NCI-H1092 (cell line): ENCODE measurements around the gene RHOT2.

Experiments
- DNase-seq: peaks from one replicate; lab custom pipeline; 2025; lab: John Stamatoyannopoulos, UW

RHOT2 gene

DNA sequence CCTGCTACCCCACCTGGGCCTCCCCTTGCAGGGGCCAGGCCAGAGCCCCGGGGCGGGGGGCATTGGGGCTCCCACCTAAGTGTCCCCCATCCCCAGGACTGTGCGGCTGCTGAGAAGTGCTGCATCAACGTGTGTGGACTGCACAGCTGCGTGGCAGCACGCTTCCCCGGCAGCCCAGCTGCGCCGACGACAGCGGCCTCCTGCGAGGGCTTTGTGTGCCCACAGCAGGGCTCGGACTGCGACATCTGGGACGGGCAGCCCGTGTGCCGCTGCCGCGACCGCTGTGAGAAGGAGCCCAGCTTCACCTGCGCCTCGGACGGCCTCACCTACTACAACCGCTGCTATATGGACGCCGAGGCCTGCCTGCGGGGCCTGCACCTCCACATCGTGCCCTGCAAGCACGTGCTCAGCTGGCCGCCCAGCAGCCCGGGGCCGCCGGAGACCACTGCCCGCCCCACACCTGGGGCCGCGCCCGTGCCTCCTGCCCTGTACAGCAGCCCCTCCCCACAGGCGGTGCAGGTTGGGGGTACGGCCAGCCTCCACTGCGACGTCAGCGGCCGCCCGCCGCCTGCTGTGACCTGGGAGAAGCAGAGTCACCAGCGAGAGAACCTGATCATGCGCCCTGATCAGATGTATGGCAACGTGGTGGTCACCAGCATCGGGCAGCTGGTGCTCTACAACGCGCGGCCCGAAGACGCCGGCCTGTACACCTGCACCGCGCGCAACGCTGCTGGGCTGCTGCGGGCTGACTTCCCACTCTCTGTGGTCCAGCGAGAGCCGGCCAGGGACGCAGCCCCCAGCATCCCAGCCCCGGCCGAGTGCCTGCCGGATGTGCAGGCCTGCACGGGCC lies 35.2 kb upstream of the RHOT2 start:
- DNase-seq: no peak

DNA sequence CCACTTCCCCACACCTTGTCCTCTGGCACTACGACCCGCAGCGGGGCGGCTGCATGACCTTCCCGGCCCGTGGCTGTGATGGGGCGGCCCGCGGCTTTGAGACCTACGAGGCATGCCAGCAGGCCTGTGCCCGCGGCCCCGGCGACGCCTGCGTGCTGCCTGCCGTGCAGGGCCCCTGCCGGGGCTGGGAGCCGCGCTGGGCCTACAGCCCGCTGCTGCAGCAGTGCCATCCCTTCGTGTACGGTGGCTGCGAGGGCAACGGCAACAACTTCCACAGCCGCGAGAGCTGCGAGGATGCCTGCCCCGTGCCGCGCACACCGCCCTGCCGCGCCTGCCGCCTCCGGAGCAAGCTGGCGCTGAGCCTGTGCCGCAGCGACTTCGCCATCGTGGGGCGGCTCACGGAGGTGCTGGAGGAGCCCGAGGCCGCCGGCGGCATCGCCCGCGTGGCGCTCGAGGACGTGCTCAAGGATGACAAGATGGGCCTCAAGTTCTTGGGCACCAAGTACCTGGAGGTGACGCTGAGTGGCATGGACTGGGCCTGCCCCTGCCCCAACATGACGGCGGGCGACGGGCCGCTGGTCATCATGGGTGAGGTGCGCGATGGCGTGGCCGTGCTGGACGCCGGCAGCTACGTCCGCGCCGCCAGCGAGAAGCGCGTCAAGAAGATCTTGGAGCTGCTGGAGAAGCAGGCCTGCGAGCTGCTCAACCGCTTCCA lies 34.4 kb upstream of the RHOT2 start:
- DNase-seq: no peak

DNA sequence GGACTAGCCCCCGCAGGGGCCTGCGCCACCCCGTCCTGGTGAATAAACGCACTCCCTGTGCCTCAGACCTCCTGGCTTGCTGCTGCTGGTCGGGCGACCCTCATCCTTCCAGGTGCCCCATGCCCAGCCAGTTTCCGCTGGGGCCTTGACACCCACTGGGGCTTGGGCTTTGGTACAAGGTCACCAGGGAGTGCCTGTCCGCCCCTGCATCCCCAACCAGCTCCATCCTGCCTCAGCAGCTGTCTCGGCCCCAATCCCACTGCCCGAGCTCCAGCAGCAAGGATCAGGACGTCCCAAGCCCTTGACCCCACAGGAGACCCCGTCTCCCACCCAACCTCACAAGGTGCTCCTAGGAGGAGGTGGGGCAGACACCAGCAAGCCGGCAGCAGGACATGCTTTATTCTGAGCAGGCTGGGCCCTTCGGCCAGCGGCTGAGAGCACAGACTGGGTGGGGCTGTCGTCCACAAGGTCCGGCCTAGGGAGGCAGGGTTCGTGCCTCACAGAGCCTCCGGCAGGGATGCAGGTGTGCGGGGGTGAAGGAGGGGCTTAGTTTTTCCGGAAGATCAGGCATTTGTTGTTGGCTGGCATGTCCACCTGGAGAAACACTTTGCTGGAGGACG lies 33.8 kb upstream of the RHOT2 start:
- DNase-seq: no peak

DNA sequence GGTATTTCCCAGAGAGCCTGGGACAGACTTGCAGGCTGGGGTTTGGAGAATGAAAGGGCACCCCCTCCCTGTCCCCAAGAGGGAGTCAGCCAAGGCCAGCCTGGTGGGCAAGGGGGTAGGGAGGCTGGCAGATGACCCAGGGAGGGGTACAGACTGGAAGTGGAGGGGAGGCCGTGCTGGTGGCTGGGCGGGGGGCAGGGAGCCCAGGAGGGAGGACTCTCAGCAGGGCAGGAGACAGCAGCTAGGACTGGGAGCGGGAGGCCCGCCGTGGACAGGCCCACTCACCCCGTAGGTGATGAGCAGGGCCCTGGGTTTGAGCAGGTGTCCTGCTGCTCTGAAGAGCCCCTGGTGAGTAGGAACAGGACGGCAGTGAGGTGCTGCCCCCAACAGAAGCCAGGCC lies 32.9 kb upstream of the RHOT2 start:
- no peak for DNase-seq

DNA sequence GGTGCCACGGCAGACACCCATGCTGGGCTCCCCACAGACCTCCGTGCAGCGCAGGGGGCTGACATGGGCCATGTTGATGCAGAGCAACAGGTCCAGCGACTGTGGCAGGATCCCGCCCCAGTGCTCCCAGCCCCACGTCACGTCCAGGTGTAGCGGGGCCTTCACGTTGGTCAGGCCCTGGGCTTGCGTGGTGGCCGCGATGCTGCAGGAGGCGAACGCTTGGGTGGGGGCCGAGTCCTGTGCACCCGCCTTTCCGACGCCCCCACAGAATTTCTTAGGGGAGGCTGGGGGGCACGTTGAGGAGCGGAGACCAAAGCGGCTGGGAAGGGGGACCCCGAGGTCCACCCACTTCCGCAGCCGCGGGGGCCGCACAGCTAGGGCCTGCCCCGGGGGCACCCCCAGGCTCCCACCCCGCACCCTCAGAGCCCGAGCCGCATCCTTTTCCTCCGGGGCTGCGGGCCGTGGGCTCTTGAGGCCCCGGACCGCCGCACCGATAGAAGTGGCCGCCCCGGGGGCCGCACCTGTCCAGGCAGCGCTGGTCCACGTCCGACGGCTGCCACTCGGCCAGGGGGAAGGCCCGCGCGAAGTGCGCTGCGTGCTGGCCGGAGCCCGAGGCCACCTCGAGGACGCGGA lies 32.2 kb upstream of the RHOT2 start:
- no peak for DNase-seq

DNA sequence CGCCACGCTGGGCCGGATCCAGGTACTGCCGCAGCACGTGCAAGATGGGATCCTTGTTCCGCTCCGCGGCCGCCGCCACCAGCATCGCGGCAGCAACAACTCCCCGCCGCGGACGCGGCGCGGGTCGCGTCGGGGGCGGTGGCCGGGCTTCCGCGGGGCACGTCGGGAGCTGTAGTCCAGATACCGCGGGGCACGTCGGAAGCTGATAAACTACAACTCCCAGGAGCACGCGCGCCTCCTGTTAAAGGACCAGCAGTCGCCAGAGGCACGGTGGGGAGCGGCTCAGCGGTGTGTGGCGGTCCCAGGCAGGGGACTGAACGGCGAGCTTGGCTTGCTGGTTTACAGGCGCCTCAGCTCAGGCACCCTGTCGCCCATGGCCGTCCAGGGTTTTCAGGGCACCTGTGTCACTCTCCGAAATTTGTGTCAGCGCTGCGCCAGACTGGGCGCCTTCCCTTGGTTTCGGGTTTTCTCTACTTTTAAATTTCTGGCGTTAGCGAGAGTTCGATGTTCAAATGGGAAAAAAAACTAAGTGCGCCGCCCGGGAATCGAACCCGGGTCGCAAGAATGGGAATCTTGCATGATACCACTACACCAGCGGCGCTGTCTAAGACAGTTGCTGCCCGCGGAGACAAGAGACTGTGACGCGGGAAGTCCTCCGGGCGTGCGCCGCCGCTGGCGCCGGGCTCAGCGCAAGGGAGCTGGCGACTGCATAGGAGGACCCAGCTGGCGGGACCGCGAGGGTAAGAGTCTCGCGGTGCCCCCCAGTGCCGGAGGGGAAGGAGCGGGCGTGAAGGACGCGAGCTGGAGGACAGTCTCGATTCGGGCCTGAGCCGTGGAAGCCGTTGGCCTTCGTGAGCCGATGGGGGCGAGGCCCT lies 31.5 kb upstream of the RHOT2 start, which contains the start of gene METTL26:
Gene METTL26, minus strand, starts transcription at position 100 of the 875 bp plus-strand sequence. Its CDS starts 15 bp downstream, at position 85.
- DNase-seq: peak; percentile 95

DNA sequence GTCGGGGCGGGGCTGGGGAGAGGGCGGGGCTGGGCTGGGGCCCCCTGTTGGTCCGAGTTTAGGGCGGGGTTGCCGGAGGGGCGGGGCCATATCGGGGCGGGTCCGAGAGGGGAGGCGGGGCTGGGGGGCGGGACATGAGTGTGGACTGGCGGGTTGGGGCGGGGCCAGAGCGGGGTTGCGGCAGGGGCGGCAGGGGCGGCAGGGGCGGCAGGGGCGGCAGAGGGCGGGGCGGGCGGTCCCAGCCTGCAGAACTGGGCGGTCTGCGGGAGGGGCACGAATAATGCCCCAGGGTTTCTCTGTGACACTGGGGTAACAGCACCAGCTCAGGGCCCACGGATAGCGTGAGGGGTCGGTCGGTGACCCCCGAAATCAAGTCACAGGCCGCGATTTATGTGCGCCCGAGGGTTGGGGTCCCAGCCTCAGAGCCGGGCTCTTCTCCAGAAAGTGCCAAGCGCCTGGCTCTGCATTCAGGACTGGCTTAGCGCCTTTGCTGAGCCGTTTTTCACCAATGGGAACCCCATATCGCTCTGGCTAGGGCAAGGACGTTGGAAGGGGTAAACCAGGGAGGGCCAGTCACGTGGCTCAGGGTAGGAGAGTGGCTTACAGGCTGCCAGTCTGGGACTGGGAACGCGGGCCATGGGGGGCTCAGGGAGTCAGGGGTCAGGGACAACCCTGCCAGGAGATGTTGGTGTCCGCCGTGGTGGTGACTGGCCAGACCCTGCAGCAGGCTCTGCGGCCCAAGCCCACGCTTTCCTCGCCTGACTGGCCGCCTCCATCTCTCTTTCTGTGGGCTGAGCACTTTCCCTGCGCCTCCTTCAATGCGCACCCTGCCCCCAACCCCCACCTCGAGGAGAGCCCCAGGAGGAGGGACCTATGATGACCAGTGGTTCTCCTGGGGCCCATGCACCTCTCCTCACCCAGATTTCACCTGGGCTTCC lies 30.6 kb upstream of the RHOT2 start:
- peak; percentile 91 for DNase-seq

DNA sequence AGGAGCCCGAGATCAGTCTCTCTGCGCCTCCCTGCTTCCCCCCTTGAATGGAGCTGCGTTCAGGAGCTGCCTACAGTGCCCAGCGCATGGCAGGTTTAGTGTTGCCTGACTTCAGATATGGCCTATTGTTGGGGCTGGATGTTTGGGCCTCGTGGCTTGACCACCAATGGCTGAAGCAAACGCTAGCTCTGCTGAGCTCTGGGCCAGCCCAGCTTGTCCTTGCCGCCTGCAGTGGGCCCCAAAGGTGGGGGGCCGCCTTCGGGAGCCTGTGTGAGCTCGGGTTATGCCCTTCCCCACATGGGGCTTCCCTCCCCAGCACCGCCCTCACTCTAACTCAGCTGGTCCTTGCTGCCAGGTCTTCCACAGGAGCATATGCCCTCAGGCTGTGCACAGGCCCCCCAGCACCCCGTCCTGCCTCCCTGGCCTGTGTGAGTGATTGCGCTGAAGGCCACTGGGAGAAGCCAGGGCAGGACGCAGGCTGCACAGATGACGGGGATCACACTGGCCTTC lies 29.8 kb upstream of the RHOT2 start:
- DNase-seq: no peak

DNA sequence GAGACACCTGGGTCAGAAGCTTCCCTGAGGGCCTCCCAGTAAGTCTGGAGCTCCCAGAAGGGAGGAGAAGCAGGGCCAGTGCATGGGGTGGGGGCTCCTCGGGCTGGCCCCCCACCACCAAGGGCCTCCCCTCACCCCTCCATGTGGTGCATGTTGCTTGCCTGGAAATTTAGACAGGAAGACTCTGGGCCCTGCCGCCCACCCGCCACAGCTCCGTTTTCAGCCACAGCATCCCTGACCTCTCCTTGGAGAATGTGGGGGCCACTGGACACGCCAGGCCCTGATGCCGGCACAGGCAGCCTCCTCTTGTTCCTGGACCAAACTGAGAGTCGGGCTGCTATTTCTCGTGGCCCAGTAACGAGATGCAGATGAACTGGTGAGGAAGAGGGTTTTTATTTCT lies 29.1 kb upstream of the RHOT2 start:
- DNase-seq: no peak

DNA sequence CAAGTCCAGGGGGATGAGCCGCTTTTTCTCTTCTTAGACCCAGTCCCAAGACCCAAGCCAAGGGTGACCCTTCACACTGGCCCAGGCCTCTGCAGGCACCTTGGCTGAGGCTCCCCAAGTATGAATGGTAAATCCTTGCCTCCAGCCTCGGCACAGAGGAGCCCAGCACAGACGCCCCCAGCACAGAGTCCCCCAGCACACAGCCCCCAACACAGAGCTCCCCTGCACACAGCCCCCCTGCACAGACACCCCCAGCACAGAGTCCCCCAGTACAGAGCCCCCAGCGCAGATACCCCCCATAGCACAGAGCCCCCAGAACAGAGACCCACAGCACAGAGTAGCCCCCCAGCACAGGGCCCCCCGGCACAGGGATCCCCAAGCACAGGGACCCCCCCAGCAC lies 27.3 kb upstream of the RHOT2 start:
- no peak for DNase-seq

DNA sequence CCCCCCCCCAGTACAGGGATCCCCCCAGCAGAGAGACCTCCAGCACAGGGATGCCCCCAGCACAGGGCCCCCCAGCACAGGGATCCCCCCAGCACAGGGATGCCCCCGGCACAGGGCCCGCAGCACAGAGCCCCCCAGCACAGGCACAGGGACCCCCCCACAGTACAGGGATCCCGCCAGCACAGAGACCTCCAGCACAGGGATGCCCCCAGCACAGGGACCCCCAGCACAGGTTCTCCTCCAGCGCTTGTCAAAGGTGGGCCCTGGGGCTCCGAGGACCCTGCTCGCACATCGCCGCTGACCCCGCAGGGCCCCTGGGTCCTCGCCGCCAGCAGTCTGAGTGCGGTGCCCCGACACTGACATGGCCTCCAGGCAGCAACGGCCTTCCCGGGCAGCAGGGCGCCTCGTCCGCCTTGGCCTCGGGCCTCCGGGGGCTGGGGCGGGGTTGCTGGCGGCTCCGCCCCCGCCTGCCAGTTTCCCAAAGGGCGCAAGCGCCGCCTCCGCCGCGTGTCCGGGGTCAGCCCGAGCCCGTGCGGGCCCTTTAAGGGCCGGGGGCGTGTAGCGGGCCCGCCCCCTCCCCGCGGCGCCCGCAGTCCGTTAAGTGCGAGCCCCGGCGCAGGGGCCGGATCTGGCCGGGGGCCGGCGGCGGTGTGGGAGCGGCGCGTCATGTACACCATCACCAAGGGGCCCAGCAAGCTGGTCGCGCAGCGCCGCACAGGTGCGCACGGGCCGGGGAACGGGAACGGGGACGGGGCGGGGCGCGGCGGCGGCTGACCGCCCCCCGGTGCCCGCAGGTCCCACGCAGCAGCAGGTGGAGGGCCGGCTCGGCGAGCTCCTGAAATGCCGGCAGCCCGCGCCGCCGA lies 26.4 kb upstream of the RHOT2 start, which contains the start of gene MCRIP2:
Gene MCRIP2, plus strand, starts transcription at position 503 of the 863 bp plus-strand sequence. Its CDS starts 164 bp downstream, at position 667.
- DNase-seq: peak; percentile 43

DNA sequence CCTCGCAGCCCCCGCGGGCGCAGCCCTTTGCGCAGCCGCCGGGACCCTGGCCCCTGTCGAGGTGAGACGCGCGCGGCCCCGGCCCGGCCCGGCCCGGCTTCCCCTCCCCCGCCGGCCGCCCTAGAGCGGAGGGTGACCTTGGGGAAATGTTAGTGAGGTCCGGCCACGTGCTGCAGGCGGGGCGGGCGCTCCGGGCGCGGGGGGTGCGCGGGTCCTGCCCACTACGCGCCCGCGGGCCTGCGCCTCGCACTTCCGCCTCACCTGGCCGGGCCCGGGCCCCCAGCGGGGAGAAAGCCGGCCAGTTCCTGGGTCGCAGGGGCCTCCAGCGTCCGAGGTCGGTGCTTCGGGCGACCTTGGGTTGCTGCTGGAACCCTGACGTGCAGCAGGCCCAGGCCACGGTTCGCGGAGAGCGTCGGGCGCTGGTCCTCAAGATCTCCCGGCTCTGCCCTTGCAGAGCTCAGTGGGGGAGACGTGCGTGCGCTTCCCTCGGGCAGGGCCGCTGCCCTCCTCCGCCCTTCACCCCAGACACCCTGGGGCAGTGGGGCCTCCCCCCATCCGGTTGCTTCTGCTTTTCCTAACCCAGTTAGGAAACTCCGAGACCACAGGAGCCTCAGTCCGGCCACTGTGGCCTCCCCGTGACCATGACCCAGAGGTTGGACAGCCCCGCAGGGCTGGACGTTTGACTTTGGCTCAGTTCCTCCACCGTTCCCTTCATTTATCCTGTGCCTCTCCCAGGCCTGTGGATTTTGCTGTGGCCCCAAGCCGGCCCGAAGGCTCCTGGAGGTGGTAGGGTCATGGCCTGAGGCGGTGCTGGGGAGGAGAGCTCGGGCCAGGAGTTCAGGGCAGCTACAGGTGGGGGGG lies 25.5 kb upstream of the RHOT2 start:
- DNase-seq: no peak

DNA sequence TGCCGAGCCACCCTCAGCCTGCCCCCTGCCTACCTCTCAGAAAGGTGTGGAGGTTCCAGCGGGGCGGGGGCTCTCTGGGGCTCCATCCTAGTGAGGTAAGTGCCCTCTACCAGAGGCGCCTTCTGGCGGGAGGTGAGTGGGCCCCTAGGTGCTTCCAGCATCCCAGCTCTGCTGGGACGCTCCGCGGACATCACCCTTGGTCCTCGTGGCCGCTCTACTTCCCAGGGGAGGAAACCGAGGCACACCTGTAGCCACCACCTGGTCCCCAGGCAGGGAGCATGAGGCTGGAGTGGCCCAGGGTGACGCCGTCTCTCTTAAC lies 24.9 kb upstream of the RHOT2 start:
- no peak for DNase-seq

DNA sequence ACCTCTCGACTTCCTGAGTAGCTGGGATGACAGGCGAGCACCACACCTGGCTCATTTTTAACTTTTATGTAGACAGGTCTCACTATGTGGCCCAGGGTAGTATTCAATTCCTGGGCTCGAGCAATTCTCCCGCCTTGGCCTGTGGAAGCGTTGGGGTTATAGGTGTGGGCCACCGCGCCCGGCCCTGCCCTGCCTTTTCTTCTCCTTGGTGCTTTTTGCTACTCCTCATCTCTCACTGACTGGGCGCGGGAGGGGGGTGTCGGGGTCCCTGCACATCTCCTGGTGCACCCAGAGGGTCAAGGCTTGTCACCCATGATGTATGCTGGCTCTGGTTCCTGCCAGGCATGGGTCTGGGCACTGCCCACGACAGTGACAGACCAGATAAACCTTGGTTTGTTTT lies 23.4 kb upstream of the RHOT2 start:
- DNase-seq: no peak

DNA sequence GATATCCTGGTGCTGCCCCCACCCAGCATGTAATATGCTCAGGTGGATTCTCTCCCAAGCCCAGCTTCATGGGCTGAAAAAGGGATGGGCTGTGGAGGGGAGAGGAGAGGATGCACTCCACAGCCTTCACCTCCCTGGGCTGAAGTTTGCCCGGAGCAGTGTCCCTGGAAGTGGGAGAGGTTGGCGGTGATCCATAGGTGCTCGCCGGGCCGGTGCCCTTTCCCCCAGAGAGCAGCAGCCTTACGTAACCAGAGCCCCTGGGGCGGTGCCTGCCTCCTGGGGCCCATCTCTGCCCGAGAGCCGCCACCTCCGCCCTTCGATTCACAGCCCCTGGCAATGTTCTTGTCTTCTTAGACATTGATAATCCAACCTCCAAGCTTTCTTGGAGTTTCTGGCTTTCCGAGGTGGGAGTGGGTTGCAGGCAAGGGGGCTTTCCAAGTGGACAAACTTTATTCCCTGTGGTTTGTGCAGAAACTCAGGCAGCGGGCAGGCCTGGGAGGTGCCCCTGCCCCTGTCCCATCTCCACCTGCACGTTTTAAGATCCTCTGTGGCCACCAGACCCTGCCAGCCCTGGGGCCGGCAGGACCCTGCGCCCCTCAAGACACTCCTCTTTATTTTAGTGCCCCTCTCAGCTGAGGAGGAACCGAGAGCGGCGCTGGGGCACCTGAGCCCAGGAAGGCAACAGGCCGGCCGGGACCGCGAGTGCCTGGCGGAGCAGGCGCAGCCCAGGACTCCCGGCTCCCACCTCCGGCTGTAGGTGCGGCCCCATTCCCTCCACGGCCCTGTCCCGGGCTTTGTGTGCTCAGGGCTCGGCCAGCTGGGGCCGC lies 21.9 kb upstream of the RHOT2 start:
- no peak for DNase-seq

DNA sequence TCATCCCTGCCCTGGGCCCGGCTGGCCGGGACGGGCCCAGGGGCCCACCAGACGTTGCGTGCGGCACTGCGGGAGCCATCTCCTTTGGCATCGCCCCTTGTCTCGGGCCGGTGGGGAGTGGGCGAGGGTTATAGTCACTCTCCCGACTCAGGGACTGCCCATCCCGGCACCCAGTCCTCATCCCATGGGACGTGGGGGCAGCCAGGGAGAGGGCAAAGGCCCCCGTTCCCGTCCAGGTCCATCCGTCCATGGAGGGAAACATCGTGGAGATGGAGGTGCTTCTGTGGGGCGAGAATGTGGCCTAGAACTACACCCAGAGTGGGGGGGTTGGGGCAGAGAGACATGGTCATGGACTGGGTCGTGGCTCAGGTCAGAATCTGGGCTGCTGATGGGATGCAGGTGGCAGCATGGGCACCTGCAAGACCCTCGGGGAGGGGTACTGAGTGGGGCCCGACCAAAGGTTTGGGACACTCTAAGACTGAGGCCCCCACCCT lies 21.2 kb upstream of the RHOT2 start:
- DNase-seq: no peak
